ENCODE measurements around the gene ABCG8. TPM values are rescaled to one million over a fixed set of nuclear protein-coding genes. Genes with fewer than 3 reads are reported as not detected.

Gene ABCG8
- total RNA-seq, 1 donor from 2014 or later, result not detected

GRCh38 chr2:43882312-43882711 lies 43.5 kb downstream of the ABCG8 start:
- Mint-ChIP-seq H3K27ac (ENCODE audit: unreplicated experiment) (no peak overlapping the region), H3K4me1 (ENCODE audit: unreplicated experiment) (peaks cover 6% of the 10 kb centered on the region), H3K9me3 (ENCODE audit: unreplicated experiment) (no peaks in the 10 kb centered on the region), H3K36me3 (ENCODE audit: unreplicated experiment) (peaks cover 4% of the 10 kb centered on the region), H3K27me3 (ENCODE audit: unreplicated experiment) (no peaks in the 10 kb centered on the region), H3K4me3 (ENCODE audit: unreplicated experiment) (no peak overlapping the region)
- no peak for TF ChIP-seq CTCF (IDR thresholded peaks at IDR 0.05)
- no peak for DNase-seq (ENCODE audit: extremely low spot score, unreplicated experiment)

GRCh38 chr2:43884689-43885088 lies 45.9 kb downstream of the ABCG8 start:
- DNase-seq (ENCODE audit: extremely low spot score, unreplicated experiment), result no peak
- TF ChIP-seq CTCF (IDR thresholded peaks at IDR 0.05), result no peak
- no peak overlapping the region for H3K27ac Mint-ChIP-seq (ENCODE audit: unreplicated experiment)
- no peaks in the 10 kb centered on the region for H3K27me3 Mint-ChIP-seq (ENCODE audit: unreplicated experiment)
- no peaks in the 10 kb centered on the region for H3K9me3 Mint-ChIP-seq (ENCODE audit: unreplicated experiment)
- H3K4me3 Mint-ChIP-seq (ENCODE audit: unreplicated experiment), result no peak overlapping the region
- H3K36me3 Mint-ChIP-seq (ENCODE audit: unreplicated experiment), result peaks cover 25% of the 10 kb centered on the region
- H3K4me1 Mint-ChIP-seq (ENCODE audit: unreplicated experiment), result peaks cover 6% of the 10 kb centered on the region

GRCh38 chr2:43885132-43885632 lies 46.4 kb downstream of the ABCG8 start:
- no peak for TF ChIP-seq CTCF (IDR thresholded peaks at IDR 0.05)
- Mint-ChIP-seq H3K9me3 (ENCODE audit: unreplicated experiment) (no peaks in the 10 kb centered on the region), H3K4me1 (ENCODE audit: unreplicated experiment) (peaks cover 6% of the 10 kb centered on the region), H3K36me3 (ENCODE audit: unreplicated experiment) (peaks cover 29% of the 10 kb centered on the region), H3K27me3 (ENCODE audit: unreplicated experiment) (no peaks in the 10 kb centered on the region), H3K4me3 (ENCODE audit: unreplicated experiment) (no peak overlapping the region), H3K27ac (ENCODE audit: unreplicated experiment) (no peak overlapping the region)
- no peak for DNase-seq (ENCODE audit: extremely low spot score, unreplicated experiment)

- Mint-ChIP-seq H3K36me3 (ENCODE audit: unreplicated experiment) (peaks cover 42% of the 10 kb centered on the region), H3K4me3 (ENCODE audit: unreplicated experiment) (no peak overlapping the region), H3K27me3 (ENCODE audit: unreplicated experiment) (no peaks in the 10 kb centered on the region), H3K27ac (ENCODE audit: unreplicated experiment) (no peak overlapping the region), H3K4me1 (ENCODE audit: unreplicated experiment) (peaks cover 6% of the 10 kb centered on the region), H3K9me3 (ENCODE audit: unreplicated experiment) (no peaks in the 10 kb centered on the region)
- TF ChIP-seq CTCF (IDR thresholded peaks at IDR 0.05), result no peak
- DNase-seq (ENCODE audit: extremely low spot score, unreplicated experiment), result peak; percentile 66
Observed at GRCh38 chr2:43887176-43887575, 48.4 kb downstream of the ABCG8 start.

- no peak overlapping the region for H3K4me3 Mint-ChIP-seq (ENCODE audit: unreplicated experiment)
- H3K9me3 Mint-ChIP-seq (ENCODE audit: unreplicated experiment), result no peaks in the 10 kb centered on the region
- no peak overlapping the region for H3K27ac Mint-ChIP-seq (ENCODE audit: unreplicated experiment)
Observed at GRCh38 chr2:43889416-43889815, 50.6 kb downstream of the ABCG8 start.

More at GRCh38 chr2:43889416-43889815, 50.6 kb downstream of the ABCG8 start:
- peaks cover 6% of the 10 kb centered on the region for H3K4me1 Mint-ChIP-seq (ENCODE audit: unreplicated experiment)
- DNase-seq (ENCODE audit: extremely low spot score, unreplicated experiment), result no peak
- no peak for TF ChIP-seq CTCF (IDR thresholded peaks at IDR 0.05)
- no peaks in the 10 kb centered on the region for H3K27me3 Mint-ChIP-seq (ENCODE audit: unreplicated experiment)
- peaks cover 56% of the 10 kb centered on the region for H3K36me3 Mint-ChIP-seq (ENCODE audit: unreplicated experiment)
